ENCODE measurements around the gene DDX25. TPM values are rescaled to one million over a fixed set of nuclear protein-coding genes. Genes with fewer than 3 reads are reported as not detected.

Gene DDX25
- total RNA-seq, 1 donor from 2014 or later: under 0.01 TPM

DNA sequence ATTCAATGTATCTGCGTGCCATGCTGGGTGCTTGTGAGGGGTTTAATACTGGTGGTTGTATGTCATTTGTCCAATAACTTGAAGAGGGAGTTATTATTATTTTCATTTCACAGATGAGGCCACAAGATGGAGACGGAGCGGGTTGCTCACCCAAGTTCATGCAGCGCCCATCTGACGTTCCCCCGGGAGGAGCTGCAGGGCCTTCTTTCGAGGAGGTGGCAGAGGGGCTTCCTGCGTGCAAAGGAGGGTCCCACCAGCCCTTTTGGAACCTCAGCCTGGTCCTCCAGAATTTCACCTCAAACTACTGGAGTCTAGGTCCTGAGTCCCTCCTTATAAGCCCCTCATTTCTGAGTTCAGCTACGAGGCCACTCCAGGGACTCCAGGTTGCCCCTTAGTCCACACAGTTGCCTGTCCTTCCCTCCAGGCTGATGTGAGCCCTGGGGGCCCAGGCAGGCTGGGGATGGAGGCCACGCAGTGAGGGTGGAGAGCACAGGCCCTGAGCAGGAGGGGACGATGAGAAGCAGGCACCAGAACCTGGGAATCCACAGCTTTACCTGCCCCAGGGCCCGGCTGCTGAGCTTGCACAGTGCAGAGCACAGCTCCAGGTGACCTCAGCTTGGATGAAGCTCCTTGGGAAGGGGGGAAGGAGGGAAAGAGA lies 38.6 kb downstream of the DDX25 start:
- Histone ChIP-seq H3K27me3 (ENCODE audit: control insufficient read depth in 3 of 3, insufficient read depth in 3 of 3, low read length in 3 of 3) (no peaks in the 10 kb centered on the region), H3K9me3 (ENCODE audit: control insufficient read depth in 3 of 3, low read length in 3 of 3) (no peaks in the 10 kb centered on the region), H3K4me1 (ENCODE audit: control insufficient read depth in 3 of 3, insufficient read depth in 3 of 3, low read length in 3 of 3) (peaks cover 5 to 8% (median 5%) of the 10 kb centered on the region in 3 donors), H3K4me3 (ENCODE audit: low read length in 3 of 3) (no peak overlapping the region), H3K9ac (ENCODE audit: low read depth in 1 of 3, low read length in 3 of 3) (no peak overlapping the region), H3K27ac (ENCODE audit: low read depth, low read length) (no peak overlapping the region), H3K36me3 (ENCODE audit: control insufficient read depth in 3 of 3, insufficient read depth in 3 of 3, low read length in 3 of 3) (no peaks in the 10 kb centered on the region)

DNA sequence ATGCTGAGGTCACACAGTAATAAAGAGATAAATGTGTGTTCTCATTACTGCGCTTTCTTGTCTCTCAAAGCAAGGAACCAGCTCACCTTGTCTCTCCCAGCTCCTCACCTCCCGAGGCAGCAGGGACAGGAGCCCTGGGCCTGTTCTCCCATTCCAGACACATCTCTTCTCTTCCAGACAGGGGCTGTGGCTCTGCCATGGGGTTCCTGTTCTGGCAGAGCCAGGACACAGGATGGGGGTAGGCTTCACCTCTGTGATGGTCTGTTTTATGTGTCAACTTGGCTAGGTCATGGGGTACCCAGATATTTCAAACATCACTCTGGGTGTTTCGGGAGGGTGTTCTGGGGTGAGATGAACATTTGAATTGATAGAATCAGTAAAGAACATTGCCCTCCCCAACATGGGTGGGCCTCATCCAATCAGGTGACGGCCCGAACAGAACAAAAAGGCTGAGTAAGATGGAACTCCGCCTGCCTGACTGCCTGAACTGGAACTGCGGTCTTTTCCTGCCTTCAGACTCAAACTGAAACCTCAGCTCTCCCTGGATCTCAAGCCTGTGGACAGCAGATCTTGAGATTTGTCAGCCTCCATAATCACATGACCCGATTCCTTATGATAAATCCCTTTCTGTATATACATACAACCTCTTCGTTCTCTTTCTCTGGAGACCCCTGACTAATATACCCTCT lies 39.5 kb downstream of the DDX25 start:
- no peak overlapping the region for H3K4me3 ChIP-seq (ENCODE audit: low read length in 3 of 3)
- no peak overlapping the region for H3K9ac ChIP-seq (ENCODE audit: low read depth in 1 of 3, low read length in 3 of 3)
- H3K4me1 ChIP-seq (ENCODE audit: control insufficient read depth in 3 of 3, insufficient read depth in 3 of 3, low read length in 3 of 3): peaks cover 5 to 8% (median 5%) of the 10 kb centered on the region in 3 donors
- no peak overlapping the region for H3K27ac ChIP-seq (ENCODE audit: low read depth, low read length)
- peaks cover 0 to 3% (median 0%) of the 10 kb centered on the region in 3 donors for H3K27me3 ChIP-seq (ENCODE audit: control insufficient read depth in 3 of 3, insufficient read depth in 3 of 3, low read length in 3 of 3)
- no peaks in the 10 kb centered on the region for H3K9me3 ChIP-seq (ENCODE audit: control insufficient read depth in 3 of 3, low read length in 3 of 3)
- no peaks in the 10 kb centered on the region for H3K36me3 ChIP-seq (ENCODE audit: control insufficient read depth in 3 of 3, insufficient read depth in 3 of 3, low read length in 3 of 3)

DNA sequence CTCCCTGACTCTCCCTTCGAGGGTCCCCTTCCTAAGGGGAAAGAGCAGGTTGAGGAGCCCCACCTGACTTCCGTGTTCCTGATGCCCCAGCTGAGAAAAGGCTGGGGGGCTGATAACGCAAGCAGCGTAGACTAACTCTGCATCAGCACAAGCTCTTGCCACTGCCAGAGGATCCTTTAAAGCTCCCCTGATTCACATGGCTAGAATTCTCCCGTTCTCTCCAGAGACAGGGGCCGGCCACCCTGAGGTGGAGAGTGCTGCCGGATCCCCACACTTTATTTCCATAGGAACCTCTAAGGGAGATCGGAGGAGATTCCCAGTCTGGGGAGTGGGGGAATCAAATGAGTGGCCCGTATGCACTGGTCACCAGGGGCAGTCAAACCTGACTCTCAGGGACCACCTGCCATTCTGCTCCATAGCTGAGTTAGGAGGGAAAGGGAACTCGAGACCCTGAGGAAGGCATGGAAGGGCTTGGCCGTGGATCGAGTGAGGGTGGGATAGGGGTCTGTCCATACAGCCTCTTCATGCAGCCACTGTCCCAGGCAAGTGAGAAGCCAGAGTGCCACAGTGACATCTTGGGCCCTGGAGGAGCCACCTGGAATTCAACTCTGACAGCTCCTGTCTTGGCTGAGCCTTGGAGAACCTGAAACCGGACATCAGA lies 40.2 kb downstream of the DDX25 start:
- no peak overlapping the region for H3K4me3 ChIP-seq (ENCODE audit: low read length in 3 of 3)
- no peak overlapping the region for H3K9ac ChIP-seq (ENCODE audit: low read depth in 1 of 3, low read length in 3 of 3)
- H3K27me3 ChIP-seq (ENCODE audit: control insufficient read depth in 3 of 3, insufficient read depth in 3 of 3, low read length in 3 of 3): peaks cover 0 to 3% (median 0%) of the 10 kb centered on the region in 3 donors
- H3K36me3 ChIP-seq (ENCODE audit: control insufficient read depth in 3 of 3, insufficient read depth in 3 of 3, low read length in 3 of 3): no peaks in the 10 kb centered on the region
- H3K9me3 ChIP-seq (ENCODE audit: control insufficient read depth in 3 of 3, low read length in 3 of 3): no peaks in the 10 kb centered on the region
- H3K27ac ChIP-seq (ENCODE audit: low read depth, low read length): no peak overlapping the region
- H3K4me1 ChIP-seq (ENCODE audit: control insufficient read depth in 3 of 3, insufficient read depth in 3 of 3, low read length in 3 of 3): peaks cover 5 to 8% (median 5%) of the 10 kb centered on the region in 3 donors

DNA sequence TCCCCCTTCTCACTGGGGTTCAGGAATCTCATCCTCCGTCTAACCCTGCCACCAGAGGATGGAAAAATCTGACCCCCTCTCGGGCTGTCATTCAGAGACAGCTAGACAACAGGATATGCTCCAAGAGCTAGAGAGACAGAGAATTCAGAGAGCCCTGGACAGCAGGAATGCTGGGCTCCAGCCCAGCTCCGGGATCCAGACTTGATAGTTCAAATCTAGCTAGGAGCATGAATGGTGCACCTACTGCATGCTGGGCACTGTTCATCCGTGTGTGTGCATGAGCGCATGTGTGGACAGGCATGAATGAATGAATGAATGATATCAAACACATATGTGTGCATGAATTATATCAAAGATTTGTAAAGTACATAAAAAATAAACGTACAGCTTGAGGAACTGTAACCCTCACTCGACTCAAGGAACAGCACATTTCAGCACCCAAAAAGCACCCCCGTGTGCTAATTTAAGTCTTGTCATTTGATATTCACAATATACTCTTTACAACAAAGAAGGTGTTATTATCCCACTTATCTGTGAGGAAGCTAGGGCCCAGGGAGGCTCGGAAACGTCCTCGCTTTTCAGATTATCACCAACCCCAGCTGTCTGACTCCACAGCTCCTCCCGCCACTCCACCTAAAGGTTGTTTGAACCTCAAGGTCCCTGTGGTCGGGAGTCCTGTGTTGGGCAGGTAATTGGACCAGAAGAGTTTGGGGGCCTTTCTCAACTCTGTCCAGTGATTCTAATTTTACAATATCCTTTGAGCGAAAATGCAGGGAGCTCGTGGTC lies 40.9 kb downstream of the DDX25 start:
- Histone ChIP-seq H3K4me1 (ENCODE audit: control insufficient read depth in 3 of 3, insufficient read depth in 3 of 3, low read length in 3 of 3) (peaks cover 5 to 8% (median 5%) of the 10 kb centered on the region in 3 donors), H3K27ac (ENCODE audit: low read depth, low read length) (no peak overlapping the region), H3K9ac (ENCODE audit: low read depth in 1 of 3, low read length in 3 of 3) (no peak overlapping the region), H3K36me3 (ENCODE audit: control insufficient read depth in 3 of 3, insufficient read depth in 3 of 3, low read length in 3 of 3) (no peaks in the 10 kb centered on the region), H3K27me3 (ENCODE audit: control insufficient read depth in 3 of 3, insufficient read depth in 3 of 3, low read length in 3 of 3) (peaks cover 0 to 3% (median 0%) of the 10 kb centered on the region in 3 donors), H3K9me3 (ENCODE audit: control insufficient read depth in 3 of 3, low read length in 3 of 3) (no peaks in the 10 kb centered on the region), H3K4me3 (ENCODE audit: low read length in 3 of 3) (no peak overlapping the region)

DNA sequence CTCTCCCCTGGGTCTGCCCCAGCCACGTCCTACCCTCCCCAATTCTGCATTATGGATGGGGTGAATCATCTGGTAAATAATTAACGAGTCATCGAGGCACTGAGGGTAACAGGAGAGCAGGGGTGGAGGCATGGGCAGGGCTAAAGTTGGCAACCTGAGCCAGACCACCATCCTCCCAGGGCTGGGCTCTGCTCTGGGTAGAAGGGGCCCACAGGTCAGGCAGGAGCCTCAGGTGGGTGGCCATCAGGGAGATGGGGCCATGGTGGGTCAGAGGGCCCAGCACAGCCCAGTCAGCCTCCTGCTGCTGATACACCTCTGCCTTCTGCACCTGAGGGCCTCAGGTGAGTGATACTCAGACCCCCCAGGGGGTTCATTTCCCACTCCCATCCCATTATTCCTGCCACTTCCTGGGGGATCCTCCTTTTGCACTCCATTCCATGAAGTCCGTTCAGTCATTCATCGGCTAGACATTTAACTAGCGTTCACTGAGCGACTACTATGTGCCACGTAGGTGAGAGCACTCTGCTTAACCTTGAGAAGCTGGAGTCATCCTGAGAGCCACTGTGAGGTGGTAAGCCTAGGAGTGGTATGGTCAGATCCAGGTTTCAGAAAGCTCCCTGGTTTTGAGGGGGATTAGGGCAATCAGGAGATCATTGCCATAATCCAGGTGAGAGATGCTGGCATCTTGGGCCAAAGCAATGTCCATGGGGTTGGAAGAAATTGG lies 41.7 kb downstream of the DDX25 start, which contains the start of gene VSIG10L2:
Gene VSIG10L2, plus strand, starts transcription at position 248 of the 724 bp plus-strand sequence. Its CDS starts 12 bp downstream, at position 260.
- no peak within 1 kb of the TSS for H3K9ac ChIP-seq (ENCODE audit: low read depth in 1 of 3, low read length in 3 of 3)
- H3K4me1 ChIP-seq (ENCODE audit: control insufficient read depth in 3 of 3, insufficient read depth in 3 of 3, low read length in 3 of 3): peaks cover 8 to 12% (median 9%) of the 10 kb centered on the region in 3 donors
- H3K4me3 ChIP-seq (ENCODE audit: low read length in 3 of 3): no peak within 1 kb of the TSS
- no peak within 1 kb of the TSS for H3K27ac ChIP-seq (ENCODE audit: low read depth, low read length)
- H3K36me3 ChIP-seq (ENCODE audit: control insufficient read depth in 3 of 3, insufficient read depth in 3 of 3, low read length in 3 of 3): no peaks in the 10 kb centered on the region
- peaks cover 0 to 3% (median 0%) of the 10 kb centered on the region in 3 donors for H3K27me3 ChIP-seq (ENCODE audit: control insufficient read depth in 3 of 3, insufficient read depth in 3 of 3, low read length in 3 of 3)
- no peaks in the 10 kb centered on the region for H3K9me3 ChIP-seq (ENCODE audit: control insufficient read depth in 3 of 3, low read length in 3 of 3)

DNA sequence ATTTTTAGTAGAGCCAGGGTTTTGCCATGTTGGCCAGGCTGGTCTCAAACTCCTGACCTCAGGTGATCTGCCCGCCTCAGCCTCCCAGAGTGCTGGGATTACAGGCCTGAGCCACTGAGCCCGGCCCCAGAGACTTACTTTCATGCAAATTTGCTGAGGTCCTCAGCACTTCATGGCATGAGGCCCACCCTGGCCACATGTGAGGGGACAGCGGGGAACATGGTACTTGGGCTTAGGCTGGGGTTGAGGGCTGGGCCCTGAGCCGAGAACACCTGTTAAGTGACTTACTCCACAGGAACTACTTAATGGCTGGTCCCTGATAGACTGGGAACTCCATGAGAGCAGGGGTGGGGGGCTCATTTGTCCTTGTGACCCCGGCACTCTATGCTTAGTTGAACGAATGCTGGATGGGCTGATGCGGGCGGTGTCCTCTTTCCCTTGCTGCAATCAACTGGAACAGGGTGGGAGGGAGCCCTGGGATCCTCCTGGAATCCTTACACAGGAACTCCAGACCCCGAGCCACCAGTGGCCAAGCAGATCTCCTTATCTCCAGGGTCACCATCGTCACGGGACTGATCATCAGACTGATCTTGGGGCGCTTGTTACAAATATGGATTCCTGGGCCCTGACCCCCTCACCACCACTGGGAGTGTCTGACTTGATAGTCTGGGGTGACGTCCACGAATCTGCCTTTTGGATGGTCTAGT lies 42.6 kb downstream of the DDX25 start:
- no peak overlapping the region for H3K27ac ChIP-seq (ENCODE audit: low read depth, low read length)
- H3K9me3 ChIP-seq (ENCODE audit: control insufficient read depth in 3 of 3, low read length in 3 of 3): no peaks in the 10 kb centered on the region
- no peak overlapping the region for H3K4me3 ChIP-seq (ENCODE audit: low read length in 3 of 3)
- H3K36me3 ChIP-seq (ENCODE audit: control insufficient read depth in 3 of 3, insufficient read depth in 3 of 3, low read length in 3 of 3): no peaks in the 10 kb centered on the region
- peaks cover 0 to 6% (median 0%) of the 10 kb centered on the region in 3 donors for H3K27me3 ChIP-seq (ENCODE audit: control insufficient read depth in 3 of 3, insufficient read depth in 3 of 3, low read length in 3 of 3)
- H3K9ac ChIP-seq (ENCODE audit: low read depth in 1 of 3, low read length in 3 of 3): no peak overlapping the region
- peaks cover 15 to 18% (median 16%) of the 10 kb centered on the region in 3 donors for H3K4me1 ChIP-seq (ENCODE audit: control insufficient read depth in 3 of 3, insufficient read depth in 3 of 3, low read length in 3 of 3)

DNA sequence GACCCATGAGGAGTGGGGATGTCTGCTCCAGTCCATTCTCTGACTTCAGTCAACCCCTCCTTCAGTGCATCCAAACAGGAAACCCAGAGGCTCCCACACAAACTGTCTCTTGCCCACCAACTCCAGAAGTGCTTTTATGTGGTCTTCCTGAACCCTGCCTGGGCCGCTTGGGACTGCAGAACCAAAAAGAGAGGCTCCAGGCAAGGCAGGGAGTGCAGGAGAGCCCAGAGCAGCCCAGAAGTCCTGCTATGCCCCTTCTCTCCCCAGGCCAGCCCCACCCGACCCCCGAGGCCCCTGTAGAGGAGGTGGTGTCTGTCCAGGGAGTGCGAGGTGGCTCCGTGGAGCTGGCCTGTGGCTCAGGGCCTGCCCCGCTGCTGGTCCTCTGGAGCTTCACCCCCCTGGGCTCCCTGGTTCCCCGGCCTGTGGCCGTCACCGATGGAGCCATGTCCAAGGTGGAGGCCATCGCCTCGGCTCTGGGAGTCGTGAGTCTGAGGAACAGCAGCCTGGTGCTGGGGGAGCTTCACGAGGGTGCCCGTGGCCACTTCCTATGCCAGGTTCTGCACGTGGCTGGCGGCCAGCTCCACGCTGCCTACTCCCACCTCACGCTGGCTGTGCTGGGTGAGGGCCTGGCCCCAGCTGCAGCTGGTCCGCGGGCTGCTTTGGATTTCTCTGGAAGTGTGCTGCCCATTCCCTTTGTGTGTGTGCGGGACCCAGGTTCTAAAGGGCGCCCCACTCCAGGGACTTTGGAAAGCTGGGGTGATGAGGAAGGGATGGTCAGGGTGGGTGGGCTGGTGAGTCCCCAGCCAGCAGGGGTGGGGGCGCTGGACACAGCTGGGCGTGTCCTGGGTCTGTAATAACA lies 43.3 kb downstream of the DDX25 start:
- no peak overlapping the region for H3K9ac ChIP-seq (ENCODE audit: low read depth in 1 of 3, low read length in 3 of 3)
- no peak overlapping the region for H3K4me3 ChIP-seq (ENCODE audit: low read length in 3 of 3)
- peaks cover 0 to 6% (median 0%) of the 10 kb centered on the region in 3 donors for H3K27me3 ChIP-seq (ENCODE audit: control insufficient read depth in 3 of 3, insufficient read depth in 3 of 3, low read length in 3 of 3)
- H3K9me3 ChIP-seq (ENCODE audit: control insufficient read depth in 3 of 3, low read length in 3 of 3): no peaks in the 10 kb centered on the region
- peaks cover 12 to 14% (median 14%) of the 10 kb centered on the region in 3 donors for H3K4me1 ChIP-seq (ENCODE audit: control insufficient read depth in 3 of 3, insufficient read depth in 3 of 3, low read length in 3 of 3)
- no peaks in the 10 kb centered on the region for H3K36me3 ChIP-seq (ENCODE audit: control insufficient read depth in 3 of 3, insufficient read depth in 3 of 3, low read length in 3 of 3)
- H3K27ac ChIP-seq (ENCODE audit: low read depth, low read length): no peak overlapping the region

DNA sequence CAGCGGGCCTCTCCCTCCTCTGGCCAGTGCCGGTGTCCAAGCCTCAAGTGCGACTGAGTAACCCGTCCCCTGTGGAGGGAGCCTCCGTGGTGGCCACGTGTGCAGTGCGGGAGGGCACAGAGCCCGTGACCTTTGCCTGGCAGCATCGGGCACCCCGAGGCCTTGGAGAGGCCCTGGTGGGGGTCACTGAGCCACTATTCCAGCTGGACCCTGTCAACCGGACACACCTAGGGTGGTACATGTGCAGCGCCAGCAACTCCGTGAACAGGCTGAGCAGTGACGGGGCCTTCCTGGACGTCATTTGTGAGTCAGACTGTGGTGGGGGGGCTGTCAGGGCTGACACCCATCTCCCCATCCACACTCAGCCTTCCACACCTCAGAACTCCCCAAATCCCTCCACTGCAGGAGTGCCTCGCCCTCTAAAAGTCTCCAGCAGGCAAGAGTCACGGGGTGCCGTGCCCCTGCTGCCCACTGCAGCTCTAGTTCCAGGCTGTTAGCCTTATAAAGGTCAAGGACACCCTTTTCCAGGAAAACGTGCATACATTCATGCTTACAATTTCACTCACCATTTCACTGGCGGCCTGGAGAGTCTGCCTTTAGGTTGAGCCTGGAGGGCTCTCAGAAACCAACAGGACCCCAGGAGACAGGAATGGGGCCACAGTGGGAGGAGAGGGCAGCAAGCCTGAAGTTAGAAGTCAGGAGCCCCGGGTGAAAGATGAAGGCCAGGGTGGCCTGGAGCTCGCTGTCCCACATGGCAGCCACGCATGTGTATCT lies 44.2 kb downstream of the DDX25 start:
- Histone ChIP-seq H3K9ac (ENCODE audit: low read depth in 1 of 3, low read length in 3 of 3) (no peak overlapping the region), H3K4me3 (ENCODE audit: low read length in 3 of 3) (no peak overlapping the region), H3K9me3 (ENCODE audit: control insufficient read depth in 3 of 3, low read length in 3 of 3) (no peaks in the 10 kb centered on the region), H3K27me3 (ENCODE audit: control insufficient read depth in 3 of 3, insufficient read depth in 3 of 3, low read length in 3 of 3) (peaks cover 0 to 6% (median 0%) of the 10 kb centered on the region in 3 donors), H3K4me1 (ENCODE audit: control insufficient read depth in 3 of 3, insufficient read depth in 3 of 3, low read length in 3 of 3) (peaks cover 17 to 19% (median 18%) of the 10 kb centered on the region in 3 donors), H3K27ac (ENCODE audit: low read depth, low read length) (no peak overlapping the region), H3K36me3 (ENCODE audit: control insufficient read depth in 3 of 3, insufficient read depth in 3 of 3, low read length in 3 of 3) (no peaks in the 10 kb centered on the region)
